Stimulated activated naive CD8-positive, alpha-beta T cell treated with anti-CD3 and anti-CD28 coated beads, Interleukin-15, amount 100 ng/mL, for 72 hours (primary cell): Measurements from ENCODE around the gene MYD88.

ENCODE experiments used
- ATAC-seq: fragments of 150-1000 bp; cut with Tn5 transposase; 2 replicates; pipeline ENCODE4 v1.10.0; 2021; ENCODE audit warnings: mild to moderate bottlenecking, moderate library complexity
- DNase-seq, 2 donors: peaks; one replicate each; pipeline ENCODE4 v3.0.0; 2021 to 2022
- H3K27ac Mint-ChIP-seq, 2 donors: one replicate each; pipeline ENCODE4 v1.8.0; 2022; ENCODE audit warnings: mild to moderate bottlenecking in 2 of 2, mixed read lengths in 2 of 2, moderate library complexity in 2 of 2
- H3K27me3 Mint-ChIP-seq: one replicate; pipeline ENCODE4 v1.8.0; 2022; ENCODE audit warnings: mixed read lengths
- H3K4me1 Mint-ChIP-seq: one replicate; pipeline ENCODE4 v1.8.0; 2022; ENCODE audit warnings: mild to moderate bottlenecking, mixed read lengths
- H3K4me3 Mint-ChIP-seq, 2 donors: one replicate each; pipeline ENCODE4 v1.8.0; 2022; ENCODE audit warnings: mild to moderate bottlenecking in 2 of 2, mixed read lengths in 2 of 2, moderate library complexity in 1 of 2
- H3K9me3 Mint-ChIP-seq, 2 donors: one replicate each; pipeline ENCODE4 v1.8.0; 2022; ENCODE audit warnings: mixed read lengths in 2 of 2

Gene MYD88

DNA sequence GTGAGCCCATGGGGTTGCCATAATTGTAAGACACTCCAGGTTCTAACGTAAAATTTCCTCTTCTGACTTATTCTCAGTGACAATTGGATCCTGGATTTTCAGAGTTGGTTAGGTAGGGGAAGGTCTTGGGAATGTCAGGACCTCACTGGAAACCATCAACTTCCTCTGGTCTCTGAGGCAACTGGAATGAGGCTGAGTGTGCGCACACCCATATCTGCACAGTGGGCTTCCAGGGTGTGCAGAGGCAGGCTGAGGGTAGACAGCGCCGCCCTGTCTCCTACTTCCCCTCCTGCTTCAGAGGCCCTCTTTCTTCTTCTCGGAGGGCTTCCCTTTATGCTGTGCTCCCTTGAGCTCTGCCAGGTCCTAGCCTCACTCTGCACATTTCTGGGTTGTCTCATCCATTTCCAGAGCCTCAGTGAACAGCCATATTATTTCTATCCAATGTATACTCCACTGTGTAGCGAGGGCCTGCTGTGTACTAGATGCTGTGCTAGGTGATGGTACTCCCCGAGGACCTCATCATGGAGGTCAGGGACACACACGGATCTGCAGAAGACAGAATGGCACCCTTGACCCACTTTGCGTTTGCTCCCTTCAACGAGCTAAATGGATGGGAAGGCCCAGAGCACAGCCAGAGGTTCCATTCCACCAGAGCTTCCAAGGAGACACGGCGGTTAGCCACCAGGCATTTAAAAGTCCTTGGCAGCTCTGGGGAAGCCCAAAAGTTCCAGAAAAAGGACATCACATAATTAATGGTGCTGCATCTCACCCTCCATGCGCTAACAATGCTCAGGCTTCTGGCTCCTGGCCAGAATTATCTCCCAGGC, 19.8 kb upstream of the MYD88 start:
- Mint-ChIP-seq H3K27ac (peak overlapping the region in 1 of 2 donors; percentile 15), H3K9me3 (no peaks in the 10 kb centered on the region), H3K4me1 (peaks cover 27% of the 10 kb centered on the region), H3K27me3 (no peaks in the 10 kb centered on the region), H3K4me3 (no peak overlapping the region)
- no peak for ATAC-seq
- DNase-seq, result no peak

DNA sequence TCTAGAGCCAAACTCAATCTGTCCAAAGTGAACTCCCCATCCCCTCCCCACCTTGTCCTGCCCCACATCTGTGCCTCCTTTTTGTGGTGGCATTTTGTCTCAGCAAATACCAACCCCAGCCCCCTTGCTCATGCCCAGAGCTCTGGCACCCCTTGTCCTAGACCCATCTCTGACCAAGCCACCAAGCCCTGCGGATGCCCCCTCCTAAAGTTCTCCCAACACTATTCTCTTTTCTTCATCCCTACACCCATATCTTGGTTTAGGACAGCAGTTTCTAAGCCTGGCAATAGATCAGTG, 19.3 kb upstream of the MYD88 start:
- ATAC-seq, result no peak
- Mint-ChIP-seq H3K27ac (no peak overlapping the region), H3K9me3 (no peaks in the 10 kb centered on the region), H3K27me3 (no peaks in the 10 kb centered on the region), H3K4me1 (peaks cover 27% of the 10 kb centered on the region), H3K4me3 (no peak overlapping the region)
- no peak for DNase-seq

DNA sequence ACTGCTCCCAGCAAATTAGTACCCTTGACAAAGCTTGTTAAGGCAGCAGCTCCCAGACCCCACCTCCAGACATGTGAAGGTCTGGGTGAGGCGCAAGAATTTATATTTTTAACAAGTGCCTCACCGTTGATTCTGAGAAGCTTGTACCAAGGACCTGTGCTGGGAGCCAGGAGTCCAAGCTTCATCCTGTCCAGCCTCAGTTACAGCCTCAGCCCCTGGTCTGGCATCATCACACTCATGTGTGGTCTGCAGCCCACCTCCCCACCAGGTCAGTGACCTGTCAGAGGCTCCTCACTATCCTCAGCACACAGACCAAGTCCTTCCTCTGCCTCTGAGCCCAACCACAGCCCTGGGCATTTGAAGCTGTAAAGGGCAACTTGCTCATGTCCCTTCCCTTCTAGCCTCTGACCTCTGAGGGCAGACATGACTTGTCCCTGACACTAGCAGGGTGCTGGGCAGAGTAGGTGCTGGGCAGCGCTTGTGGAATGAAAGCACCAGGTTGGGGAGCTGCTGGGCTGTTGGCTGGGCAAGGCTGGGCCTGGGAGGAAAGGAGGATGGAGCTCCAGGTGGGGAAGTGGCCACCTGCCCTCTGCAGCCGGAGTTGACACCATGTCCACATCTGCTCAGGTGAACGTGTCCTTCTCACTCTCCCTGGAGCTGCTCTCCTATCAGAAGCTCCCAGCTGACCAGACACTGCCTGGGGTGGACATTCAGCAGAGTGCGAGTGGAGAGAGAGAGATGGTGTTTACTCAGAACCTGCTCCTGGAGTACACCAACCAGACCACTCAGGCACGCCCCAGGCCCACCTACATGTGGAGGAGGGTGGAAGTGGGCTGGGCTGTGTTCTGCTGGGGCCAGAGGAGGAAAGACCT, 18.4 kb upstream of the MYD88 start:
- no peaks in the 10 kb centered on the region for H3K27me3 Mint-ChIP-seq
- DNase-seq (no peak), ATAC-seq (no peak)
- H3K4me3 Mint-ChIP-seq, result no peak overlapping the region
- H3K4me1 Mint-ChIP-seq, result peaks cover 25% of the 10 kb centered on the region
- H3K27ac Mint-ChIP-seq, result peak overlapping the region; percentile 21 to 77
- no peaks in the 10 kb centered on the region for H3K9me3 Mint-ChIP-seq

DNA sequence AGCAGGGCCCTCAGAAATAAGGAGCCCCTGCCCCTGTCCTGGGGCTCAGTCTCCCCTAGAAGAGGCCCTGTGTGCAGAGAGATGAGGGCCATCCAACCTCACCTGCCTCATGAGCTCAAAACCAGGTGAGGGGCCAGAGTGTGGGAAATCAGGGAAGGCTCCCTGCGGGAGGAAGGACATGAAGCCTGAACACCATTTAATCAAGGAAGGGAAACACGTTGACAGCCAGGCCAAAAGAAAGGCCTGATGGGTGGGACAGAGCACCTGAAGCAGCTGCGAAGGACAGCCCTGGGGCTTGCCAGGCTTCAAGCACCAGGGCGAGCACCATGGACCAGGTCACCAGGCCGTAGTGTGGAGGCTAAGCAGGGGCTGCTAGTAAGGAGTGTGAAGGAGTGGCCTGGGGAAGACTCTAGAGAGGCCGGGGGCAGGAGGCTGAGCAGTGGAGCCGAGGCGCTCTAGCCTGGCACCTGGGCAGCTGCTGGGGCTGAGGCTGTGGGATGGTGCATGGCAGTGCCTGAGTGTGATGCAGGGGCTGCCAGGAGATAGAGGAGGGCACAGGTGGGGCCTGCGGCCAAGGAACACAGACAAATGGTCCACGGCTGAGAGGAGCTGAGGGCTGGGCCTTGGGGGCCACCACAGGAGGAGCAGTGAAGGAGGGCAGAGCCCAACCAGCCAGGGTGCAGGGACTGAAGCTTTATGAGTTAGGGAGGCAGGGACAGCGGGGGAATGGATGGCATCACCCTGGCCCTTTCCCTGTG, 17.6 kb upstream of the MYD88 start:
- no peaks in the 10 kb centered on the region for H3K9me3 Mint-ChIP-seq
- peak overlapping the region; percentile 77 to 88 for H3K27ac Mint-ChIP-seq
- H3K27me3 Mint-ChIP-seq, result no peaks in the 10 kb centered on the region
- no peak overlapping the region for H3K4me3 Mint-ChIP-seq
- peaks cover 17% of the 10 kb centered on the region for H3K4me1 Mint-ChIP-seq
- DNase-seq (no peak), ATAC-seq (no peak)

DNA sequence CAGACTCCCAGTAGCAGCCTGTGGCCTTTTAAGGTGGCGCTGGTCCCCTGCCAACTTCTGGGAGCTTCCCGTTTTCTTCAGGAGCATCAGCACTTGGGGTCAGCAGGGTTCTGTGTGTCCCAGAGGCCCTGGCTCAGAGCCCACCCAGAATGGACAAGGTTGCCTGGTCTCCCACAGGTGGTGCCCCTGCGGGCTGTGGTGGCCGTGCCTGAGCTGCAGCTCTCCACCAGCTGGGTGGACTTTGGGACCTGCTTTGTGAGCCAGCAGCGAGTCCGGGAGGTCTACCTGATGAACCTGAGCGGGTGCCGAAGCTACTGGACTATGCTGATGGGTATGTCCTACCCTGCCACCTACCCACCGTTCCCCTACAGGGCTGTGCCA, 17.0 kb upstream of the MYD88 start:
- Mint-ChIP-seq H3K27ac (peak overlapping the region in 1 of 2 donors; percentile 66), H3K4me1 (peaks cover 15% of the 10 kb centered on the region), H3K9me3 (no peaks in the 10 kb centered on the region), H3K4me3 (no peak overlapping the region), H3K27me3 (no peaks in the 10 kb centered on the region)
- no peak for DNase-seq
- ATAC-seq, result no peak

DNA sequence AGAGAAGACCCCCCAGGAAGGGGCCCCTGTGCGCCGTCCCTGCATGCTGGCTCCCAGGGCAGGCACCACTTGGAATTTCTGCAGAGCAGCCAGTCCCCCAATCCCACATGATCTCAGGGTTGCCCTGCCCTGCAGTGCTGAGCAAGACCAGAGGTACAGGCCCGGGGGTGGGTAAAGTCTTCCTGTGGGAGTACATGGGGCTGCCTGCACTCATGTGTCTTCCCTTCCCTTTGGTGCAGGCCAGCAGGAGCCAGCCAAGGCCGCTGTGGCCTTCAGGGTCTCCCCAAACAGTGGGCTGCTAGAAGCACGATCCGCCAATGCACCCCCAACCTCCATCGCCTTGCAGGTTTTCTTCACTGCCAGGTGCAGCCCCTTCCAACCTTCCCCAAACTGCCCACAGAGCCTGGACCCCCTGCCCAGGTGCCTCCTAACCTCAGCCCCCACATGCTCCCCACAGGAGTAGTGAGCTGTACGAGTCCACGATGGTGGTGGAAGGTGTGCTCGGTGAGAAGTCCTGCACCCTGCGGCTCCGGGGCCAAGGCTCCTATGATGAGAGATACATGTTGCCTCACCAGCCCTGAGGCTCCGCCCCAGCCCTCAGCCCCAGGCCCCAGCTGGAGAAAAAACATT, 16.5 kb upstream of the MYD88 start:
- peaks cover 15% of the 10 kb centered on the region for H3K4me1 Mint-ChIP-seq
- DNase-seq, result no peak
- no peaks in the 10 kb centered on the region for H3K27me3 Mint-ChIP-seq
- H3K27ac Mint-ChIP-seq, result peak overlapping the region in 1 of 2 donors; percentile 66
- no peak overlapping the region for H3K4me3 Mint-ChIP-seq
- H3K9me3 Mint-ChIP-seq, result no peaks in the 10 kb centered on the region
- no peak for ATAC-seq

DNA sequence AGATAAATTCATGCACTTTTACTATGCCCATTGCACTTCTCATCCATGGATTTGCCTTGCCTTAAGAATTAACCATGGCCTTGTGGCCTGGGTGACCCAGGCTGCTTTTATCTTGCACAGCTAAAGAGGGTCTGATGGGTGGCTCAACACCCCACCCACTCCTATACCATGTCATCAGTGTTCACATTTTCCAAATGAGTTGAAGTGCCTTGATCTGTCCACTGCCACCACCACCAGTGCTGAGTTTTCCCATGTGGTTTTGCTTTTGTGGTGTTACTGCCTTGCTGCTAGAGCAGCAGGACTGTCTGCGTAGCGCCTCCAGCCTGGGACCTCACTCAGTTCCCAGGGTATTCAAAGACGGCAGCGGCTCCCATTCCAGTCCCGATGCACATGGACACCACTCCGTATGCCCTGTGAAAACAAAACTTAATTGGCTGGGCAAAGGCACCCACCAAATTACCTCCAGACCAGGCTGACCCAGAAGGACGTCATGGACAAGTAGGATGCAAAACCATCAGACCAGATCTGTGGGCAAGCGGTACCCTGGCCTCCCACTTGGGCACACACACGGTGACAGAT, 15.7 kb upstream of the MYD88 start:
- Mint-ChIP-seq H3K4me3 (no peak overlapping the region), H3K9me3 (no peaks in the 10 kb centered on the region)
- no peak for DNase-seq

DNA sequence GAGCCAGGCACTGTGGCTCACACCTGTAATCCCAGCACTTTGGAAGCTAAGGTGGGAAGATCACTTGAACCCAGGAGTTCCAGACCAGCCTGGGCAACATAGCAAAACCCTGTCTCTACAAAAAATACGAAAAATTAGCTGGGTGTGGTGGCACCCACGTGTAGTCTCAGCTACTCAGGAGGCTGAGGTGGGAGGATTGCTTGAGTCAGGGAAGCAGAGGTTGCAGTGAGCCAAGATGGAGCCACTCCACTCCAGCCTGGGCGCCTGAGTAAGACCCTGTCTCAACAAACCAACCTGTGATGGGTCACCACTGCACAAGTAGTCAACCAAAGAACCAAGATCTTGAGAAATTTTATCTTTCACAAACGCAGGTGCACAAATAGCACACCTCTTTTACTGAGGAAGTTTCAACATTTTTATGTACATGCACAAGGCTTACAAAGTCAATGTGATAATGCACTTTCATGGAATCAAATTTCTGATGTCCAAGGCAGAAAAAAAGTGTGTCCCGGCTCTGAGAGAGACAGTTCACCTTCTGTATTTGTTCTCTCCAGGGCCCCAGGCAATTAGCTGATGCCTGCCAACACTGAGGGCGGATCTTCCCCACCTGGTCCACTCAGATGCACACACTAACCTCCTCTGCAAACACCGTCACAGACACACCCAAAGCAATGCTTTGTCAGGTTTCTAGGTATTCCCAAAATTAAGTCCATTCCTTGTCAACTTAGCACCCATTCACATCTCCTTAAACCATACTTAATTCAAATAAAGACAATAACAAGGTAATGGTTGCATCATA, 13.9 kb upstream of the MYD88 start:
- DNase-seq (no peak), ATAC-seq (no peak)
- no peak overlapping the region for H3K27ac Mint-ChIP-seq

More for the DNA sequence above, 15.7 kb upstream of the MYD88 start:
- Mint-ChIP-seq H3K4me1 (peaks cover 15% of the 10 kb centered on the region), H3K27me3 (no peaks in the 10 kb centered on the region), H3K27ac (no peak overlapping the region)
- no peak for ATAC-seq

DNA sequence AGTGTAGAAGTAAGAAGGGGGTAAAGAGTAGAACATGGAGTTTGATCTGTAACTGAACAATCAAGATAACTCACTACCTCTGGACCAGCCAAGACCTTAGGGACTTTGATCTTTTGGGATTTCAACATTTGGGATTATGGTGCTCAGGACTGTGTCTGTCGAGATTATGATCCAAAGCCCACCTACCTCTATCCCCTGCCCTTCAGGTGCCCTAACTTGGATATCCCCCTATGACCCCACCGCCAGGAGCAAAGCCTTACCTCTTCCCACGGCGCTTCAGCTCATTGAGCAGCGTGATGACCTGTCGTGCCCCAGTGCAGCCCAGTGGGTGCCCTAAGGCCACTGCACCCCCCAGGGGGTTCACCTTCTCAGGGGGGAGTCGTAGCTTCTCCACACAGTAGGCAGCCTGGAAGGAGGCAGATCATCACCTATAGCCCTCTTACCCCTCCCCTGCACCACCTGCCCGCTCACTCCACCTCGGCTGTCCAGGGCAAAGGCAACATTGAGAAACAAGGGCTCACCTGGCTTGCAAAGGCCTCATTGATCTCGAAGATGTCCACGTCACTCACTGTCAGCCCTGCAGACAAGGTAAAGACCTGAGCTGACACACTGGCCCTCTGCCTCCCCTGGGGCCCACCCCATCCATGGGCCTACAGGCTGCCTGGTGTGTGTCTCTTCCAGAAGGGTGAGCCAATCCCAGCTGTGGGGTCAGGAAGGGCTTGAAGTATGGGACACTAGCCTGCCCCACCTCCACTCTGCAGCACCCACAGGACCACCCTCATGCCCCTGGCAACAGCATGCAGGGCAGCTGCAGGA, 12.9 kb upstream of the MYD88 start:
- Mint-ChIP-seq H3K9me3 (no peaks in the 10 kb centered on the region), H3K27me3 (no peaks in the 10 kb centered on the region), H3K27ac (peak overlapping the region in 1 of 2 donors; percentile 76), H3K4me3 (no peak overlapping the region), H3K4me1 (peaks cover 23% of the 10 kb centered on the region)
- no peak for DNase-seq
- ATAC-seq, result no peak

More for the DNA sequence above, 13.9 kb upstream of the MYD88 start:
- Mint-ChIP-seq H3K9me3 (no peaks in the 10 kb centered on the region), H3K4me1 (peaks cover 17% of the 10 kb centered on the region), H3K4me3 (no peak overlapping the region), H3K27me3 (no peaks in the 10 kb centered on the region)

DNA sequence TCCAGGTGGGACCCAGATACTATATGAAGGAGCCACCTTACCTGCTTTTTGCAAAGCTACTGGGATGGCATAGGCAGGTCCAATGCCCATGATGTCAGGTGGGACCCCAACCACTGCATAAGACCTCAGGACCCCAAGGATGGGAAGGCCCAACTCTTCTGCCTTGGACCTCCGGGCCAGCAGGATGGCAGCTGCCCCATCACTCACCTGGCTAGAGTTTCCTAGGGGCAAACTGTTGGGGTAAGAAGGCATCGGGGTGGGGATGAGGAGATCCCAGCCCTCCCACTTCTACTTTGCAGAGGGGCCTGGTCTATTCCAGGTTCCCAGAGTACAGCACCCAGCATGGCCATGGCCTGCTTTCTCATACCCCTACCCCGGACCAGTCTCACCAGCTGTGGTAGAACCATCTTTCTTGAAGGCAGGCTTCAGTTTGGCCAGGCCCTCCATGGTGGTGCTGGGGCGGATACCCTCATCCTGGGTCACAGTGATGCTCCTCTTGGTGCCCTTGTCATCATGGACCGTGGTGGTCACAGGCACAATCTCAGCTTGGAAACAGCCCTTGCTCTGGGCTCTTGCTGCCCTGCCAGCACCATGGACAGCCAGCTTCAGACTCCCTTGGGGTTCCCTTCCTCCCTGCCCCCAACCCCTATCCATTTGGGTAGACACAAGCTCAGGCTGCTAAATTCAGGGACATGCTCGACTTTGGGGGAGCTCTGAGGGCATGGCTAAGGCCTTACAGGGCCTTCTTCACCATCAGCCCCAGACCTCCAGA, 12.2 kb upstream of the MYD88 start:
- H3K4me1 Mint-ChIP-seq, result peaks cover 28% of the 10 kb centered on the region
- H3K27ac Mint-ChIP-seq, result no peak overlapping the region
- DNase-seq, result no peak
- no peak for ATAC-seq
- H3K9me3 Mint-ChIP-seq, result no peaks in the 10 kb centered on the region
- H3K27me3 Mint-ChIP-seq, result no peaks in the 10 kb centered on the region
- H3K4me3 Mint-ChIP-seq, result no peak overlapping the region

DNA sequence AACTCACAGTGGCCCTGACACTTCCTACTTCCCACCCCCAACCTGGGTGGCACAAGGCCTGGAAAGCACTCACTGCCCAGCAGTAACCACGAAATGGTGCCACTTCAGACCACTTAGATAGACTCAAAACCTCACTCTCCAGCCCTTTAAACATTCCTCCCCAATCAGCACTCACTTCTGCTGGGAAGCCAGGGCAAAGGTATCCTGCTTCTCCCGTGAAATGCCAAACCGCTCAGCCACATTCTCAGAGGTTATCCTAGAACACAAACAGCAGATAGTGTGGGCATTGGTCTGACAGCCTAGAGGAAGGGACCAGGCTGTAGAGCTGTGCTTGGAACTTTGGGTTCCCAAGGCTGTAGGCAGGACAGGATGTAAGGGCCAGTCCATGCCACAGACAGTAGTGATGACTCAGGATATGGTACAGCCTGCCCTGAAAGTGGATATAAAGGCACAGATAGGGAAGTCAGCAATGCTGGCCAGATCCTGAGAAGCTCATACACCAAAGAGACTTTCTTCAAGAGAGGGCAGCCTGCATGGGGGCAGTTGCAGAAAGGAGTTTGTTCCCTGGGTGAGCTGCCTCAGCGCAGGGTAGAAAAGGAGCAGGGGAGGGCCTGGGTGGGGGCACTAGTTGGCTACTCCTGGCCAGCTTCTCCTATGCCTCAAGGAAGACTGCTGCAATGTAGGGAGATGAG, 10.7 kb upstream of the MYD88 start:
- DNase-seq (no peak), ATAC-seq (no peak)
- H3K9me3 Mint-ChIP-seq, result no peaks in the 10 kb centered on the region
- peak overlapping the region in 1 of 2 donors; percentile 82 for H3K27ac Mint-ChIP-seq
- H3K4me1 Mint-ChIP-seq, result peaks cover 40% of the 10 kb centered on the region
- no peaks in the 10 kb centered on the region for H3K27me3 Mint-ChIP-seq
- H3K4me3 Mint-ChIP-seq, result no peak overlapping the region

DNA sequence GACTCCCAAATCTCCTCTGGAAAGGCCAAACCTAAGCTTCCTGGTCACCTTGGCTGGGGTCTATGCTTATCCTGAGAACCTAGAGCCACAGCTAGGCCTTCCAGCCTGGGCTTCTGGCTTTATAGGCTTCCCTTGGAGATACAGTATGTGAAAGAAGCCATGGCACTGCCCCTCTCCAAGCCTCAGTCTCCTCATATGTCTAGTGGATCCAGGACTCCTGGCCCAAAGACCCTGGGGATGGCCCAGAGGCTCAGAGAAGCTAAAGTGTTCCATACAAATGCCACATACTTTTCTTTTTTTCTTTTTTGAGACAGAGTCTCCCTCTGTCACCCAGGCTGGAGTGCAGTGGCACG, 10.2 kb upstream of the MYD88 start:
- DNase-seq (no peak), ATAC-seq (no peak)
- Mint-ChIP-seq H3K9me3 (no peaks in the 10 kb centered on the region), H3K4me1 (peaks cover 40% of the 10 kb centered on the region), H3K27ac (no peak overlapping the region), H3K27me3 (no peaks in the 10 kb centered on the region), H3K4me3 (no peak overlapping the region)

DNA sequence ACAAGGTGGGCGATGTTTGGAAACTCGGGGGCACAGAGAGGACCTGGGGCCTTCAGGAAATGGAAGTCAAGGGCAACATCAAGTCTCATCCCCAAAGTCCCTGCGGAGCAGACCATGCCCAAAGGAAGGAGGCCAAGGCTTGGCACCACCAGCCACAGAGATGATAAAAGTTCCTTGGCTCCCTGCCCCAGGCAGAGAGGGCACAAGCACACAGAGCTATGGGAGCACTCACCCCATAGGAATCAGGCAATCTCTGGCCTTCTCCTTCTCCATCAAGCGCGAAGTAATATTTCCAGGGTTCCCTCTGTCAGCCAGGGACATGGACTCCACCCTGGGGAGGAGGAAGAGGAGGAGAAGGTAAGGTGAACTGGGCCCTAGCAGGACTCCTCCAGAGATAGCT, 9.4 kb upstream of the MYD88 start:
- H3K9me3 Mint-ChIP-seq, result no peaks in the 10 kb centered on the region
- peaks cover 47% of the 10 kb centered on the region for H3K4me1 Mint-ChIP-seq
- ATAC-seq, result no peak
- peak overlapping the region; percentile 7 to 55 for H3K27ac Mint-ChIP-seq
- no peak overlapping the region for H3K4me3 Mint-ChIP-seq
- no peaks in the 10 kb centered on the region for H3K27me3 Mint-ChIP-seq
- no peak for DNase-seq
